ENCODE data around the gene ZMYND12. TPM values are rescaled to one million over a fixed set of nuclear protein-coding genes. Genes with fewer than 3 reads are reported as not detected.

The ZMYND12 gene
- total RNA-seq, 2 donors from 2014 or later, result 1.0 to 1.3 TPM

DNA sequence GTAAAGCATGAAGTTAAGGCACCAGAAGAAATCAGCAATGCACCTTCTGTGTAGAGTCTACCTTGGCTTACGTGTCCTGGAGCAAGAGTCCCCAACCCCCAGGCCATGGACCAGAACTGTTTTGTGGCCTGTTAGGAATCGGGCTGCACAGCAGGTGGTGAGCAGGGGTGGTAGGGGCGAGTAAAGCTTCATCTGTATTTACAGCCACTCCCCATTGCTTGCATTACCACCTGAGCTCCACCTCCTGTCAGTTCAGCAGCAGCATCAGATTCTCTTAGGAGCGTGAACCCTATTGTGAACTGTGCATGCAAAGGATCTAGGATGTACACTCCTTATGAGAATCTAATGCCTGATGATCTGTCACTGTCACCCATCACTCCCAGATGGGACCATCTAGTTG lies 21.5 kb downstream of the ZMYND12 start:
- Histone ChIP-seq H3K4me1 (no peaks in the 10 kb centered on the region), H3K27ac (no peak overlapping the region), H3K27me3 (no peaks in the 10 kb centered on the region), H3K4me3 (no peak overlapping the region), H3K9me3 (no peaks in the 10 kb centered on the region), H3K36me3 (replicated peaks in 1 of 2; ENCODE audit: insufficient read depth in 1 of 2, low read depth in 2 of 2) (no peaks in the 10 kb centered on the region)
- ATAC-seq (no peak), DNase-seq (no peak)
- TF ChIP-seq POLR2A (IDR thresholded peaks at IDR 0.05), result no peak
- TF ChIP-seq, protein P1, sequence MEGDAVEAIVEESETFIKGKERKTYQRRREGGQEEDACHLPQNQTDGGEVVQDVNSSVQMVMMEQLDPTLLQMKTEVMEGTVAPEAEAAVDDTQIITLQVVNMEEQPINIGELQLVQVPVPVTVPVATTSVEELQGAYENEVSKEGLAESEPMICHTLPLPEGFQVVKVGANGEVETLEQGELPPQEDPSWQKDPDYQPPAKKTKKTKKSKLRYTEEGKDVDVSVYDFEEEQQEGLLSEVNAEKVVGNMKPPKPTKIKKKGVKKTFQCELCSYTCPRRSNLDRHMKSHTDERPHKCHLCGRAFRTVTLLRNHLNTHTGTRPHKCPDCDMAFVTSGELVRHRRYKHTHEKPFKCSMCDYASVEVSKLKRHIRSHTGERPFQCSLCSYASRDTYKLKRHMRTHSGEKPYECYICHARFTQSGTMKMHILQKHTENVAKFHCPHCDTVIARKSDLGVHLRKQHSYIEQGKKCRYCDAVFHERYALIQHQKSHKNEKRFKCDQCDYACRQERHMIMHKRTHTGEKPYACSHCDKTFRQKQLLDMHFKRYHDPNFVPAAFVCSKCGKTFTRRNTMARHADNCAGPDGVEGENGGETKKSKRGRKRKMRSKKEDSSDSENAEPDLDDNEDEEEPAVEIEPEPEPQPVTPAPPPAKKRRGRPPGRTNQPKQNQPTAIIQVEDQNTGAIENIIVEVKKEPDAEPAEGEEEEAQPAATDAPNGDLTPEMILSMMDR (IDR thresholded peaks at IDR 0.05), result no peak
- 94 to 95% methylated on average over 4 of the region's 4 CpGs for WGBS, 2 donors
- intact Hi-C loops (cut with DNase I), result no loop called here

DNA sequence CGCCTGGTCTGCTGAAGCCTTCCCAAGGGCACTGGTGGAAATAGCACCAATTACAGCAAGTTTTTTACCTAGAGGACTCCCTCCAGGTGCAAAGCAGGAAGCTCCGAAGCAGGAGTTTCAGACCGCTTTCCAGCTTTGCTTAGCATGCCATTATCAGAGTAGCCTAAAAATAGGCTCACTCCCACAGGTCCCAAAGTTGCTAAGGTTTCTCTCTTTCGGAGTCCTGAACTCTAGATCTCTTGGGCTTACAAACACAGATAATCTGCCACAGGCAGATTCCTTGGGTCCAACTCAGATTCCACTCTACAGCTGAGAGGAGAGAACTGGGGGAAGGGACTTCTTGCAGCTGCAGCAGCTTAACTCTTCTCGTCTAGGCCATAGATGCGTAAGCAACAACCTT lies 22.5 kb downstream of the ZMYND12 start:
- DNase-seq (no peak), ATAC-seq (no peak)
- WGBS, 2 donors, result 89 to 95% methylated on average over 6 of the region's 6 CpGs
- Histone ChIP-seq H3K4me3 (no peak overlapping the region), H3K4me1 (no peaks in the 10 kb centered on the region), H3K9me3 (no peaks in the 10 kb centered on the region), H3K27ac (no peak overlapping the region), H3K27me3 (no peaks in the 10 kb centered on the region), H3K36me3 (replicated peaks in 1 of 2; ENCODE audit: insufficient read depth in 1 of 2, low read depth in 2 of 2) (no peaks in the 10 kb centered on the region)
- TF ChIP-seq, protein P1 (IDR thresholded peaks at IDR 0.05), result no peak
- no peak for TF ChIP-seq POLR2A (IDR thresholded peaks at IDR 0.05)
- intact Hi-C loops (cut with DNase I), result no loop called here

DNA sequence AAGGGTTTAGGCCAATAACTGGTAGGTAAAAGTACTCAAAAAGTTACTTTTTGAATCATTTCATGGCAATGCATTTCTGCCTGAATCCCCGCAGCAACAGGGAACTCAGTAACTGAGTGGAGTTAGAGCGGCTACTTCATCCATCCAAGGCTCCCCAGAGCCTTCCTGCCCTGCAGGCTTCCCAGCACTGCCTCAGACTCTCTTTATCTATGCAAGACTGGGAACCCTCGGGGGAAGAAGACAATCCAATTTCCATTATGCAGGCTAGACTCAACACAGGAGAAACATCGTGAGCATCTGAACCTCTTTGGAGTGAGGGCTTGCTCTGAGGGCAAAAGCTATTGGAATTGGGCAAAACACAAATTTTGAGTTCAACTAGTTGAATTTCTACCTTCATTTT lies 23.1 kb downstream of the ZMYND12 start:
- no peak for TF ChIP-seq POLR2A (IDR thresholded peaks at IDR 0.05)
- TF ChIP-seq, protein P1 (IDR thresholded peaks at IDR 0.05), result no peak
- Histone ChIP-seq H3K4me1 (no peaks in the 10 kb centered on the region), H3K36me3 (replicated peaks in 1 of 2; ENCODE audit: insufficient read depth in 1 of 2, low read depth in 2 of 2) (no peaks in the 10 kb centered on the region), H3K27me3 (no peaks in the 10 kb centered on the region), H3K9me3 (no peaks in the 10 kb centered on the region), H3K4me3 (no peak overlapping the region), H3K27ac (no peak overlapping the region)
- DNase-seq, result no peak
- intact Hi-C loops (cut with DNase I), result no loop called here
- ATAC-seq, result no peak
- 92 to 93% methylated on average over 4 of the region's 4 CpGs for WGBS, 2 donors

DNA sequence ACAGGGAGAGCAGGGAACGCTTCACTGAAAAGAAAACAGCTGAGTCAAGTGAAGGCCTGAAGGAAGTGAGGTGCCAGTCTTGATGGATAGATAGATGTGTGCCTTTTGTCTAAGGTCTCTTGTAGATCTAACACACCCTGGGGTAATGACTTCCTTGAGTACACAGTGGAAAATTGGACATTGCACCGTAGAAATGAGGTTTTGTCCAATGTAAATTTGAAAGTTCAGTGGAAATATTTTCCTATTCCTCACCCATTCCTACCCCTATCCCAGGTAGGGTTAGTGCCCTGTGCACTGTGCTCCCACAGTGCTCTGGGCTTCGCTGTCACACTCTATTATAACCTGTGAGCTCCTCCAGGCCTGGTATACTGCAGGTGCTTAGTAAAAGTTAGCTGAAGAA lies 24.3 kb downstream of the ZMYND12 start:
- Histone ChIP-seq H3K4me3 (no peak overlapping the region), H3K27me3 (no peaks in the 10 kb centered on the region), H3K9me3 (no peaks in the 10 kb centered on the region), H3K27ac (no peak overlapping the region), H3K4me1 (no peaks in the 10 kb centered on the region), H3K36me3 (replicated peaks in 1 of 2; ENCODE audit: insufficient read depth in 1 of 2, low read depth in 2 of 2) (no peaks in the 10 kb centered on the region)
- intact Hi-C loops (cut with DNase I), result no loop called here
- TF ChIP-seq, protein P1 (IDR thresholded peaks at IDR 0.05), result no peak
- no peak for TF ChIP-seq POLR2A (IDR thresholded peaks at IDR 0.05)
- 71 to 75% methylated on average over 3 of the region's 3 CpGs for WGBS, 2 donors
- ATAC-seq (no peak), DNase-seq (no peak)

DNA sequence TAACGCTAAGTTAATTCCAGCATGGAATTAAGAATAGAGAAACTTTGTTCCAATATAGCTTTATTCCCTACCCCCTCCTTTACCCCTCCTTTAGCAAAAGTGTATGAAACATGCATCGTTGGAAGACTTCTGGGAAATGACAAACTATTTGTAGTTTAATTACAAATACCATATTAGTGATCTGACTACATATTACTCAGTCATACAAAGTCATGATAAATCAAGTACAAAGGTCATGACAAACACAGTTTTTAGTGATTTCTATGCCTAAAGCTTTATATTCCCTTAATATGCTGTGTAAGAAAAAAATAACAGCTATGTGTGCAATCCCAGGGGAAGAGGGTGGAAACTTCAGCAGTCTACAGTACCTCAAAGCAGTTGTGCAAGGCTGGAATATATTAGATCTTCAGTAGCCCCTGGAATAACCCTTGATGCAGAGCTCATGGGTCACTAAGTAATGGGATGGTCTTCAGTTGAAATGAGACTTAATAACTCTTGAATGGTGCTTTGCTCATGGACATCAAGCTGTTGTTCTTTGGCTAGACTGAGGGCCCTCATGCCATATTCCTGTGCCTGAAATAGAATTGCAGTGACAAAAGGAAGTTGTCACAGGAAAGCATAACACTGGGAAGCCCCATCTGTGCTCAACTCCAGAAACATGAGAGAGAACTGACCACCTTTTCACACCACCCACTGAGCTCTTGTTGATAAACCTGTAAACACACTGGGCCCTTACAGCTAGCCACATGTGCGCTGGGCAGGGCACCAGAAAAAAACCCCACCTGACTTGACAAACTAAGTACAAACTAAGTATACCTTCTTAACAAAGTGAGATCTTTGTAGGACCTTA lies 25.3 kb downstream of the ZMYND12 start:
- no peak overlapping the region for H3K4me3 ChIP-seq
- no peaks in the 10 kb centered on the region for H3K27me3 ChIP-seq
- intact Hi-C loops (cut with DNase I), result no loop called here
- no peaks in the 10 kb centered on the region for H3K4me1 ChIP-seq
- H3K36me3 ChIP-seq (replicated peaks in 1 of 2; ENCODE audit: insufficient read depth in 1 of 2, low read depth in 2 of 2), result no peaks in the 10 kb centered on the region
- H3K9me3 ChIP-seq, result no peaks in the 10 kb centered on the region
- no peak overlapping the region for H3K27ac ChIP-seq
- ATAC-seq (no peak), DNase-seq (no peak)
- TF ChIP-seq, protein P1 (IDR thresholded peaks at IDR 0.05), result no peak
- TF ChIP-seq POLR2A (IDR thresholded peaks at IDR 0.05), result no peak
- 75 to 81% methylated on average over 3 of the region's 3 CpGs for WGBS, 2 donors

Data from body of pancreas (tissue), 4 donors.